CD8-positive, alpha-beta memory T cell (primary cell): Measurements from ENCODE around the gene MYO5C. TPM values are rescaled to one million over a fixed set of nuclear protein-coding genes. Genes with fewer than 3 reads are reported as not detected.

Source experiments
- CTCF ChIA-PET: fragments of 350-600 bp; sonication (Branson Sonifier 250); formaldehyde crosslinking; loops from one replicate; lab custom pipeline; 2021; ENCODE audit warnings: antibody characterized with exemption; lab: Charles Lee
- POLR2A ChIA-PET: fragments of 350-600 bp; sonication (Branson Sonifier 250); formaldehyde crosslinking; loops from one replicate; lab custom pipeline; 2021; ENCODE audit warnings: antibody characterized with exemption; lab: Charles Lee
- DNase-seq, 5 donors: peaks; one replicate each; pipeline versions ENCODE4 v3.0.0 to v3.0.0-alpha.2; 2020 to 2022; ENCODE audit warnings: mixed read lengths in 1 of 5
- H3K27ac ChIP-seq: one replicate; pipeline ENCODE4 v1.7.0; 2013; ENCODE audit warnings: low read depth, mild to moderate bottlenecking, low read length, moderate library complexity
- H3K27me3 ChIP-seq: 2 replicates; pipeline ENCODE4 v1.7.0; 2013; ENCODE audit warnings: low read length, mild to moderate bottlenecking; ENCODE audit not compliant: insufficient read depth, poor library complexity, severe bottlenecking
- H3K36me3 ChIP-seq: 2 replicates; pipeline ENCODE4 v1.7.0; 2013; ENCODE audit warnings: mild to moderate bottlenecking, low read length, moderate library complexity; ENCODE audit not compliant: insufficient read depth
- H3K4me1 ChIP-seq: 2 replicates; pipeline ENCODE4 v1.7.0; 2013; ENCODE audit warnings: mild to moderate bottlenecking, low read length, moderate library complexity; ENCODE audit not compliant: insufficient read depth
- H3K4me3 ChIP-seq: 2 replicates; pipeline ENCODE4 v1.7.0; 2013; ENCODE audit warnings: mild to moderate bottlenecking, low read length
- H3K9me3 ChIP-seq: 2 replicates; pipeline ENCODE4 v1.7.0; 2013; ENCODE audit warnings: mild to moderate bottlenecking, low read length
- H3K27ac Mint-ChIP-seq, 8 donors: one replicate each; pipeline ENCODE4 v1.8.0; 2020 to 2021; ENCODE audit warnings: mixed read lengths in 8 of 8, mild to moderate bottlenecking in 6 of 8, inconsistent platforms in 3 of 8, moderate library complexity in 3 of 8
- H3K27me3 Mint-ChIP-seq, 2 donors: one replicate each; pipeline ENCODE4 v1.8.0; 2020 to 2021; ENCODE audit warnings: mixed read lengths in 2 of 2, mild to moderate bottlenecking in 1 of 2, moderate library complexity in 1 of 2
- H3K36me3 Mint-ChIP-seq, 3 donors: one replicate each; pipeline ENCODE4 v1.8.0; 2020 to 2021; ENCODE audit warnings: mixed read lengths in 3 of 3, inconsistent platforms in 1 of 3, mild to moderate bottlenecking in 1 of 3
- H3K4me1 Mint-ChIP-seq, 3 donors: one replicate each; pipeline ENCODE4 v1.8.0; 2020 to 2021; ENCODE audit warnings: mixed read lengths in 3 of 3, inconsistent platforms in 1 of 3, mild to moderate bottlenecking in 1 of 3
- H3K4me3 Mint-ChIP-seq, 7 donors: one replicate each; pipeline ENCODE4 v1.8.0; 2020 to 2021; ENCODE audit warnings: mixed read lengths in 7 of 7, mild to moderate bottlenecking in 6 of 7, moderate library complexity in 4 of 7, inconsistent platforms in 2 of 7
- H3K9me3 Mint-ChIP-seq, 5 donors: one replicate each; pipeline ENCODE4 v1.8.0; 2020 to 2022; ENCODE audit warnings: mixed read lengths in 5 of 5, mild to moderate bottlenecking in 3 of 5, moderate library complexity in 2 of 5, inconsistent platforms in 1 of 5
- polyA plus RNA-seq: library from polyadenylated mRNA; unstranded; fragments of 300-500 nt; fragmentation: Illumina TruSeq; gene quantifications from one replicate; pipeline ENCODE4 v1.2.3, GENCODE V29; 2021
- total RNA-seq, 2 experiments: library from RNA; stranded (reverse); gene quantifications; one replicate each; pipeline ENCODE4 v1.2.3, GENCODE V29; 2021

The MYO5C gene
- total and polyA plus RNA-seq, 3 experiments from 2014 or later = 0.18 to 0.48 (median 0.33) TPM

DNA sequence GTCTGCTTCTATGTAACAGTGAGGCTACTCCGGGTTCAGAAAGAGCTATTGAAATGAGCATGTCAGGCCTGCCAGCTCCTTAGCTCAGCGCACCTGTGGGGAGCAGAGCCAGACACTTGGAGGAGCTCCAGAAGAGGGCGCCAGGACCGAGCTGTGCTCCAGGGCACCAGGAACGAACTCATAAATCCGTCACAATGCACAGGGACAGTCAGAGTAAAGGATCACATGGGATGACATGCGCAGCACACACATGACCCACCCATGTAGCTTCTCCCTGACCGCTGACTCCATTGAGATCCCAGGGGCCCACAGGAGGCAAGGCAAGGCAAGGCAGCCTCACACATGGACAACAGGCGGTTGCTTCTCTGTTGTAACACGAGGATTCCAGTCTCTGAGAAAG, 78.4 kb downstream of the MYO5C start:
- Mint-ChIP-seq H3K36me3 (peaks cover 0 to 6% (median 6%) of the 10 kb centered on the region in 3 donors), H3K27me3 (no peaks in the 10 kb centered on the region), H3K4me1 (peaks cover 15 to 24% (median 16%) of the 10 kb centered on the region in 3 donors), H3K9me3 (no peaks in the 10 kb centered on the region), H3K4me3 (no peak overlapping the region), H3K27ac (peak overlapping the region in 1 of 8 donors; percentile 86)
- Histone ChIP-seq H3K4me1 (peaks cover 20% of the 10 kb centered on the region), H3K4me3 (no peak overlapping the region), H3K9me3 (no peaks in the 10 kb centered on the region), H3K27me3 (no peaks in the 10 kb centered on the region), H3K36me3 (no peaks in the 10 kb centered on the region), H3K27ac (no peak overlapping the region)
- DNase-seq = no peak
- POLR2A ChIA-PET = no interaction called here
- CTCF ChIA-PET = interaction anchor here (0.9 to 2.3 kb wide), 5 partner anchors 9 to 38 kb away, joined by 3 to 12 read pairs (median 5); no protein-coding TSS in a partner anchor

GRCh38 chr15:52214553-52214952, 81.1 kb downstream of the MYO5C start:
- DNase-seq = no peak
- peaks cover 0 to 8% (median 1%) of the 10 kb centered on the region in 3 donors for H3K4me1 Mint-ChIP-seq
- H3K4me3 Mint-ChIP-seq = no peak overlapping the region
- H3K27me3 Mint-ChIP-seq = no peaks in the 10 kb centered on the region
- Histone ChIP-seq H3K27ac (no peak overlapping the region), H3K4me1 (no peaks in the 10 kb centered on the region), H3K27me3 (no peaks in the 10 kb centered on the region), H3K36me3 (no peaks in the 10 kb centered on the region), H3K4me3 (no peak overlapping the region), H3K9me3 (no peaks in the 10 kb centered on the region)
- ChIA-PET POLR2A (interaction anchor here (0.7 kb wide), 1 partner anchor 11 kb away, joined by 4 read pairs; no protein-coding TSS in a partner anchor), CTCF (interaction anchor here (1.1 to 1.6 kb wide), 3 partner anchors 12 to 136 kb away, joined by 3 to 13 read pairs (median 3); no protein-coding TSS in a partner anchor)
- H3K9me3 Mint-ChIP-seq = no peaks in the 10 kb centered on the region
- H3K36me3 Mint-ChIP-seq = peaks cover 0 to 6% (median 0%) of the 10 kb centered on the region in 3 donors
- H3K27ac Mint-ChIP-seq = peak overlapping the region in 1 of 8 donors; percentile 4

DNA sequence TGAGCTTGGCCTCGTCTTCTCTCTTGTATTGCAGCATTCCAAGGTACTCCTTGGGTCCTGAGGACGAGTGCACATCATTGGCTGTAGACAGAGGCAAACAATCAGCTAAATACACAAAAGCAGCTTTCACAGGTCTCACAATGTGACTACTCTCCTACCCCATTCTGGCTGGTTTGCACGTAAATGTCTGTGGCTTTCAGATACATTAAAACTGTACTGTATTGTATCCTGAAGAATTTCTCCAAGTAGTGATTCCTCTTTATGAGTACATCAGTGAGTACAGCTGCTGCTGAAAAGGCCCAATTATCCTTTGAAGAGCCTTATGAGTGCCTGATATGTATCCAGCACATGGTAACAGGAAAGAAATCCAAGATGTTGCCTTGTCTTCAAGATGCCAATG, 82.4 kb downstream of the MYO5C start:
- no peaks in the 10 kb centered on the region for H3K27me3 Mint-ChIP-seq
- H3K36me3 ChIP-seq = no peaks in the 10 kb centered on the region
- H3K36me3 Mint-ChIP-seq = peaks cover 0 to 7% (median 0%) of the 10 kb centered on the region in 3 donors
- H3K4me3 Mint-ChIP-seq = no peak overlapping the region
- no peaks in the 10 kb centered on the region for H3K4me1 ChIP-seq
- peaks cover 0 to 1% (median 0%) of the 10 kb centered on the region in 5 donors for H3K9me3 Mint-ChIP-seq
- no peaks in the 10 kb centered on the region for H3K27me3 ChIP-seq
- ChIA-PET CTCF (interaction anchor here (1.1 to 1.4 kb wide), 4 partner anchors 15 to 34 kb away, joined by 3 read pairs; no protein-coding TSS in a partner anchor), POLR2A (no interaction called here)
- no peaks in the 10 kb centered on the region for H3K9me3 ChIP-seq
- peaks cover 0 to 1% (median 1%) of the 10 kb centered on the region in 3 donors for H3K4me1 Mint-ChIP-seq
- no peak for DNase-seq
- no peak overlapping the region for H3K4me3 ChIP-seq
- no peak overlapping the region for H3K27ac ChIP-seq
- H3K27ac Mint-ChIP-seq = no peak overlapping the region

- Histone ChIP-seq H3K27me3 (no peaks in the 10 kb centered on the region), H3K9me3 (no peaks in the 10 kb centered on the region), H3K36me3 (no peaks in the 10 kb centered on the region), H3K27ac (no peak overlapping the region), H3K4me3 (no peak overlapping the region), H3K4me1 (no peaks in the 10 kb centered on the region)
- Mint-ChIP-seq H3K36me3 (peaks cover 0 to 4% (median 1%) of the 10 kb centered on the region in 3 donors), H3K4me3 (no peak overlapping the region), H3K9me3 (peaks cover 0 to 1% (median 0%) of the 10 kb centered on the region in 5 donors), H3K27ac (peak overlapping the region in 4 of 8 donors; percentile 18 to 66 (median 22)), H3K27me3 (no peaks in the 10 kb centered on the region), H3K4me1 (no peaks in the 10 kb centered on the region)
- ChIA-PET POLR2A (interaction anchor here (0.6 to 1.1 kb wide), 2 partner anchors 29 to 45 kb away, joined by 5 to 17 read pairs; no protein-coding TSS in a partner anchor), CTCF (interaction anchor here (0.6 to 1.8 kb wide), 32 partner anchors 9 to 308 kb away, joined by 3 to 24 read pairs (median 4); no protein-coding TSS in a partner anchor)
- peak; percentile 62 to 82 (median 63) for DNase-seq
Measured at GRCh38 chr15:52208306-52208946, 87.2 kb downstream of the MYO5C start.

DNA sequence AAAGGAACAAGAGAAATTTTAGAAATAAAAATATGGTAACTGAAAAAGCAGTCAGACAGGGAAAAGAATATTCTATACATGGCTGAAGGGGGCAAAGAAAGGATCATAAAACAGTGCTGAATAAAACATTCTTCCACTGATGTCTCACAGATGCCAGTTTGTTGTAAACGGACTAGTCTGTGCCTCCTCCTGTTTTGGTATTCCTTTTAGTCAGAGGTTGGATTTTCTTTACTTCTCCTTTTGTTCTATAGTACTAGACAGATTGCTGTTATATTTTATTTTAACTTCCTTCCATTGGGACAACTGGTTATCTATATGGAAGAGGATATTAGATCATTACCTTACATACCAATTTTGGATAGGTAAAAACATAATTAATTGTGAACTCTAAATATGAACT, 88.4 kb downstream of the MYO5C start:
- Mint-ChIP-seq H3K4me3 (no peak overlapping the region), H3K27ac (no peak overlapping the region), H3K9me3 (peaks cover 0 to 1% (median 0%) of the 10 kb centered on the region in 5 donors), H3K36me3 (peaks cover 0 to 4% (median 1%) of the 10 kb centered on the region in 3 donors), H3K4me1 (no peaks in the 10 kb centered on the region), H3K27me3 (no peaks in the 10 kb centered on the region)
- POLR2A ChIA-PET = no interaction called here
- Histone ChIP-seq H3K4me1 (no peaks in the 10 kb centered on the region), H3K27me3 (no peaks in the 10 kb centered on the region), H3K9me3 (no peaks in the 10 kb centered on the region), H3K36me3 (no peaks in the 10 kb centered on the region), H3K27ac (no peak overlapping the region), H3K4me3 (no peak overlapping the region)
- DNase-seq = no peak
- CTCF ChIA-PET = interaction anchor here (1.3 to 1.7 kb wide), 2 partner anchors 49 to 129 kb away, joined by 8 to 13 read pairs; no protein-coding TSS in a partner anchor

- H3K4me3 ChIP-seq = no peak overlapping the region
- peaks cover 0 to 1% (median 0%) of the 10 kb centered on the region in 5 donors for H3K9me3 Mint-ChIP-seq
- H3K27me3 Mint-ChIP-seq = no peaks in the 10 kb centered on the region
- ChIA-PET POLR2A (no interaction called here), CTCF (interaction anchor here (0.8 to 1.2 kb wide), 2 partner anchors 19 to 68 kb away, joined by 3 read pairs; no protein-coding TSS in a partner anchor)
- H3K36me3 ChIP-seq = no peaks in the 10 kb centered on the region
- H3K4me3 Mint-ChIP-seq = no peak overlapping the region
- H3K27ac ChIP-seq = no peak overlapping the region
- no peaks in the 10 kb centered on the region for H3K9me3 ChIP-seq
- H3K27me3 ChIP-seq = no peaks in the 10 kb centered on the region
- DNase-seq = no peak
- peak overlapping the region in 1 of 8 donors; percentile 66 for H3K27ac Mint-ChIP-seq
- H3K4me1 ChIP-seq = no peaks in the 10 kb centered on the region
- H3K36me3 Mint-ChIP-seq = peaks cover 0 to 4% (median 1%) of the 10 kb centered on the region in 3 donors
- no peaks in the 10 kb centered on the region for H3K4me1 Mint-ChIP-seq
Measured at GRCh38 chr15:52206446-52206845, 89.2 kb downstream of the MYO5C start.

- CTCF ChIA-PET = interaction anchor here (1.0 to 2.1 kb wide), 4 partner anchors 20 to 43 kb away, joined by 3 to 7 read pairs (median 3); no protein-coding TSS in a partner anchor
- H3K9me3 ChIP-seq = no peaks in the 10 kb centered on the region
- no peak overlapping the region for H3K27ac Mint-ChIP-seq
- H3K36me3 Mint-ChIP-seq = peaks cover 0 to 4% (median 1%) of the 10 kb centered on the region in 3 donors
- H3K9me3 Mint-ChIP-seq = peaks cover 0 to 1% (median 0%) of the 10 kb centered on the region in 5 donors
- H3K4me3 Mint-ChIP-seq = no peak overlapping the region
- H3K27me3 Mint-ChIP-seq = no peaks in the 10 kb centered on the region
- H3K27ac ChIP-seq = no peak overlapping the region
- no peak for DNase-seq
- no peaks in the 10 kb centered on the region for H3K4me1 ChIP-seq
- no peaks in the 10 kb centered on the region for H3K4me1 Mint-ChIP-seq
- no peaks in the 10 kb centered on the region for H3K27me3 ChIP-seq
- POLR2A ChIA-PET = no interaction called here
- no peak overlapping the region for H3K4me3 ChIP-seq
- H3K36me3 ChIP-seq = no peaks in the 10 kb centered on the region
Measured at GRCh38 chr15:52204657-52205056, 90.9 kb downstream of the MYO5C start.
